Measurements from ENCODE around the gene CFAP57.

The CFAP57 gene

DNA sequence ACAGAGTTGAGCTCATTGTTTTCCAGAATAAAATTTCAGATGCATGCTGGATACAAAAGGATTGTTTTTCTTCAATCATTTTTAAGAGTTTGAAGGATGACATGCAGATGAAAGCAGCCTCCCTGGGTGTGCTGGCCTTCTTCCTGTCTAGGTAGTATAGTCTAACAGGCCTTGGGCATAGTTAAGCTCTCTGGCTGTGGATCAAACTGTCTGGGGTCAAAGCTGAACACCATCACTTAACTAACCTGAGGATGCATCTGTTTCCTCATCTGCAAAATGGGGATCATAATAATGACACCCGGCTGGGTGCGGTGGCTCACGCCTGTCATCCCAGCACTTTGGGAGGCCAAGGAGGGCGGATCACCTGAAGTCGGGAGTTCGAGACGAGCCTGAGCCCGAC, 122.6 kb downstream of the CFAP57 start:
- Histone ChIP-seq H3K4me2 (ENCODE audit: low read depth, low read length, poor library complexity, severe bottlenecking) (no peak overlapping the region), H3K4me1 (ENCODE audit: insufficient read depth, low read length, poor library complexity, severe bottlenecking) (peaks cover 11% of the 10 kb centered on the region), H3K4me3 (ENCODE audit: low read length, poor library complexity, severe bottlenecking) (no peak overlapping the region), H3K79me2 (ENCODE audit: insufficient read depth, low read length) (no peaks in the 10 kb centered on the region), H3K9me3 (ENCODE audit: insufficient read depth, low read depth, low read length) (no peaks in the 10 kb centered on the region), H3K36me3 (ENCODE audit: insufficient read depth, low read length) (no peaks in the 10 kb centered on the region), H2AFZ (ENCODE audit: low read length) (no peak overlapping the region), H3K9me2 (replicated peaks; ENCODE audit: low read depth, low read length) (no peaks in the 10 kb centered on the region), H4K20me1 (ENCODE audit: insufficient read depth, low read length, poor library complexity, severe bottlenecking) (no peaks in the 10 kb centered on the region), H3K27me3 (ENCODE audit: insufficient read depth, low read length, poor library complexity, severe bottlenecking) (no peaks in the 10 kb centered on the region), H3F3A (ENCODE audit: low read depth) (no peaks in the 10 kb centered on the region), H3K9ac (ENCODE audit: low read depth, low read length, poor library complexity, severe bottlenecking) (no peak overlapping the region)
- TF ChIP-seq, protein P1, sequence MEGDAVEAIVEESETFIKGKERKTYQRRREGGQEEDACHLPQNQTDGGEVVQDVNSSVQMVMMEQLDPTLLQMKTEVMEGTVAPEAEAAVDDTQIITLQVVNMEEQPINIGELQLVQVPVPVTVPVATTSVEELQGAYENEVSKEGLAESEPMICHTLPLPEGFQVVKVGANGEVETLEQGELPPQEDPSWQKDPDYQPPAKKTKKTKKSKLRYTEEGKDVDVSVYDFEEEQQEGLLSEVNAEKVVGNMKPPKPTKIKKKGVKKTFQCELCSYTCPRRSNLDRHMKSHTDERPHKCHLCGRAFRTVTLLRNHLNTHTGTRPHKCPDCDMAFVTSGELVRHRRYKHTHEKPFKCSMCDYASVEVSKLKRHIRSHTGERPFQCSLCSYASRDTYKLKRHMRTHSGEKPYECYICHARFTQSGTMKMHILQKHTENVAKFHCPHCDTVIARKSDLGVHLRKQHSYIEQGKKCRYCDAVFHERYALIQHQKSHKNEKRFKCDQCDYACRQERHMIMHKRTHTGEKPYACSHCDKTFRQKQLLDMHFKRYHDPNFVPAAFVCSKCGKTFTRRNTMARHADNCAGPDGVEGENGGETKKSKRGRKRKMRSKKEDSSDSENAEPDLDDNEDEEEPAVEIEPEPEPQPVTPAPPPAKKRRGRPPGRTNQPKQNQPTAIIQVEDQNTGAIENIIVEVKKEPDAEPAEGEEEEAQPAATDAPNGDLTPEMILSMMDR (conservative IDR thresholded peaks at IDR 0.05; ENCODE audit: low read length) = no peak
- no peak for TF ChIP-seq EZH2phosphoT487 (IDR thresholded peaks at IDR 0.05; ENCODE audit: borderline replicate concordance)

DNA sequence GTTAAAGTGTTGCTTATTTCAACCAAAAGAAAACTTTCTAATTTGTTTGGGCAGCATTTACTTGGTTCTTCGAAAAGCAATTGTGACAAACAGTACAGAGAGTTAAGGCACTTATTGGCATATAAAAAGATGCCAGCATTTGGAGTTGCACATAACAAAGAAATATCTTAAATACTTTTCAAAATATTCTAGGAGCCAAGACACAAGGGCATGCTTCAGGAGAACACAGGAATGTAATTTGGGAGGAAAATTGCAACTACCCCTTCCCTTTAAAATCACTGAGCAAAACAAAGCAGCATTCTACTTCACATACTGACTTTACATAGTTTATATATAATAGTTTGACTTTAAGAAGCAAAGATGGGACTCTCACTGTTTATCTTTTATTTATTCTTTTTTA, 124.1 kb downstream of the CFAP57 start:
- Histone ChIP-seq H3K4me2 (ENCODE audit: low read depth, low read length, poor library complexity, severe bottlenecking) (peak overlapping the region; percentile 30), H3K27me3 (ENCODE audit: insufficient read depth, low read length, poor library complexity, severe bottlenecking) (no peaks in the 10 kb centered on the region), H3K79me2 (ENCODE audit: insufficient read depth, low read length) (no peaks in the 10 kb centered on the region), H4K20me1 (ENCODE audit: insufficient read depth, low read length, poor library complexity, severe bottlenecking) (no peaks in the 10 kb centered on the region), H3K4me1 (ENCODE audit: insufficient read depth, low read length, poor library complexity, severe bottlenecking) (peaks cover 22% of the 10 kb centered on the region), H3F3A (ENCODE audit: low read depth) (no peaks in the 10 kb centered on the region), H3K9ac (ENCODE audit: low read depth, low read length, poor library complexity, severe bottlenecking) (peak overlapping the region; percentile 51), H3K9me2 (replicated peaks; ENCODE audit: low read depth, low read length) (no peaks in the 10 kb centered on the region), H3K36me3 (ENCODE audit: insufficient read depth, low read length) (no peaks in the 10 kb centered on the region), H2AFZ (ENCODE audit: low read length) (peak overlapping the region; percentile 83), H3K4me3 (ENCODE audit: low read length, poor library complexity, severe bottlenecking) (no peak overlapping the region), H3K9me3 (ENCODE audit: insufficient read depth, low read depth, low read length) (no peaks in the 10 kb centered on the region)
- TF ChIP-seq, protein P1 (conservative IDR thresholded peaks at IDR 0.05; ENCODE audit: low read length) = no peak
- TF ChIP-seq EZH2phosphoT487 (IDR thresholded peaks at IDR 0.05; ENCODE audit: borderline replicate concordance) = no peak

DNA sequence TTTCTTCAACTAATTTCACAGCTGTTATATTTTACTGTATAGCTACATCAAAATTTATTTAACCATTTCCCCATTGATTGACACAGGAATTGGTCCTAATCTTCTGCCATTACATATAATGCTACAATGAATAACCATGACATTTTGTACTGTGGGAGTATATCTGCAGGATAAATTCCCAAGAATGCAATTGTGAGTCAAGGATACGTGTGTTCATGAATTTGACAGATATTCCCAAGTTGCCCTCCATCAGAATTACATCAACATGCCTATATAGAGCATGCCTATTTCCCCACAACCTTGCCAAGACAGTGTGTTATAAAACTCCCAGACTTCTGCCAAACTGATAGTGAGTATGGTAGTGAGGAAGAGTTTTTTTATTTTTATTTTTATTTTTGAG, 125.9 kb downstream of the CFAP57 start:
- Histone ChIP-seq H3K36me3 (ENCODE audit: insufficient read depth, low read length) (no peaks in the 10 kb centered on the region), H3K9me2 (replicated peaks; ENCODE audit: low read depth, low read length) (no peaks in the 10 kb centered on the region), H3K9me3 (ENCODE audit: insufficient read depth, low read depth, low read length) (no peaks in the 10 kb centered on the region), H3K27me3 (ENCODE audit: insufficient read depth, low read length, poor library complexity, severe bottlenecking) (no peaks in the 10 kb centered on the region), H3F3A (ENCODE audit: low read depth) (no peaks in the 10 kb centered on the region), H3K9ac (ENCODE audit: low read depth, low read length, poor library complexity, severe bottlenecking) (no peak overlapping the region), H4K20me1 (ENCODE audit: insufficient read depth, low read length, poor library complexity, severe bottlenecking) (no peaks in the 10 kb centered on the region), H3K79me2 (ENCODE audit: insufficient read depth, low read length) (no peaks in the 10 kb centered on the region), H3K4me3 (ENCODE audit: low read length, poor library complexity, severe bottlenecking) (no peak overlapping the region), H2AFZ (ENCODE audit: low read length) (no peak overlapping the region), H3K4me1 (ENCODE audit: insufficient read depth, low read length, poor library complexity, severe bottlenecking) (peaks cover 22% of the 10 kb centered on the region), H3K4me2 (ENCODE audit: low read depth, low read length, poor library complexity, severe bottlenecking) (no peak overlapping the region)
- TF ChIP-seq, protein P1 (conservative IDR thresholded peaks at IDR 0.05; ENCODE audit: low read length) = no peak
- no peak for TF ChIP-seq EZH2phosphoT487 (IDR thresholded peaks at IDR 0.05; ENCODE audit: borderline replicate concordance)
